ENCODE data around the gene ADAMTS12. TPM values are rescaled to one million over a fixed set of nuclear protein-coding genes. Genes with fewer than 3 reads are reported as not detected.

Gene ADAMTS12
- total RNA-seq, 1 donor from 2014 or later: 4.1 TPM

DNA sequence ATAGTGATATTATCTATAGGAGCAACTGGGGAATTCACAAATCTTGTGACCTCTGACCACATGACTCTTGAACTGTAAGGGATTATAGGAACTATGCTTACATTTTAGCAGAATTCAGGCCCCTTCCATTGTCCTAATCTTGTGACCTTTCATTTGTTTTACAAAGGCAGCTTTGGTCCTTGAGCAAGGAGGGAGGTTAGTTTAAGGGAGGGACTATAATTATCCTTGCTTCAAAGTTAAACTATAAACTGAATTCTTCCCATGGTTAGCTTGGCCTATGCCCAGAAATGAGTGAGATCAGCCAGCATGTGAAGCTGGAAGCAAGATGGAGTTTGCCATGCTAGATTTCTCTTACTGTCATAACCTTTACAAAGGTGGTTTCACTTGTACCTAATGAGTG lies 399.8 kb downstream of the ADAMTS12 start:
- H3K27me3 ChIP-seq (ENCODE audit: control insufficient read depth, insufficient read depth, low read length): no peaks in the 10 kb centered on the region
- no peak for DNase-seq (ENCODE audit: low read depth)
- no peaks in the 10 kb centered on the region for H3K36me3 ChIP-seq (ENCODE audit: control insufficient read depth, insufficient read depth, low read length)
- TF ChIP-seq, protein P1, sequence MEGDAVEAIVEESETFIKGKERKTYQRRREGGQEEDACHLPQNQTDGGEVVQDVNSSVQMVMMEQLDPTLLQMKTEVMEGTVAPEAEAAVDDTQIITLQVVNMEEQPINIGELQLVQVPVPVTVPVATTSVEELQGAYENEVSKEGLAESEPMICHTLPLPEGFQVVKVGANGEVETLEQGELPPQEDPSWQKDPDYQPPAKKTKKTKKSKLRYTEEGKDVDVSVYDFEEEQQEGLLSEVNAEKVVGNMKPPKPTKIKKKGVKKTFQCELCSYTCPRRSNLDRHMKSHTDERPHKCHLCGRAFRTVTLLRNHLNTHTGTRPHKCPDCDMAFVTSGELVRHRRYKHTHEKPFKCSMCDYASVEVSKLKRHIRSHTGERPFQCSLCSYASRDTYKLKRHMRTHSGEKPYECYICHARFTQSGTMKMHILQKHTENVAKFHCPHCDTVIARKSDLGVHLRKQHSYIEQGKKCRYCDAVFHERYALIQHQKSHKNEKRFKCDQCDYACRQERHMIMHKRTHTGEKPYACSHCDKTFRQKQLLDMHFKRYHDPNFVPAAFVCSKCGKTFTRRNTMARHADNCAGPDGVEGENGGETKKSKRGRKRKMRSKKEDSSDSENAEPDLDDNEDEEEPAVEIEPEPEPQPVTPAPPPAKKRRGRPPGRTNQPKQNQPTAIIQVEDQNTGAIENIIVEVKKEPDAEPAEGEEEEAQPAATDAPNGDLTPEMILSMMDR (IDR thresholded peaks at IDR 0.05; ENCODE audit: insufficient read depth, low read length, poor library complexity, severe bottlenecking): no peak
- no peak overlapping the region for H3K4me3 ChIP-seq (ENCODE audit: low read depth, low read length)

- no peak overlapping the region for H3K4me3 ChIP-seq (ENCODE audit: low read depth, low read length)
- H3K36me3 ChIP-seq (ENCODE audit: control insufficient read depth, insufficient read depth, low read length): no peaks in the 10 kb centered on the region
- TF ChIP-seq, protein P1 (IDR thresholded peaks at IDR 0.05; ENCODE audit: insufficient read depth, low read length, poor library complexity, severe bottlenecking): no peak
- DNase-seq (ENCODE audit: low read depth): no peak
- H3K27me3 ChIP-seq (ENCODE audit: control insufficient read depth, insufficient read depth, low read length): no peaks in the 10 kb centered on the region
These were observed 401.6 kb downstream of the ADAMTS12 start for GRCh38 chr5:33490071-33490665.

GRCh38 chr5:33489481-33490067 lies 402.2 kb downstream of the ADAMTS12 start:
- no peaks in the 10 kb centered on the region for H3K36me3 ChIP-seq (ENCODE audit: control insufficient read depth, insufficient read depth, low read length)
- TF ChIP-seq, protein P1 (IDR thresholded peaks at IDR 0.05; ENCODE audit: insufficient read depth, low read length, poor library complexity, severe bottlenecking): no peak

DNA sequence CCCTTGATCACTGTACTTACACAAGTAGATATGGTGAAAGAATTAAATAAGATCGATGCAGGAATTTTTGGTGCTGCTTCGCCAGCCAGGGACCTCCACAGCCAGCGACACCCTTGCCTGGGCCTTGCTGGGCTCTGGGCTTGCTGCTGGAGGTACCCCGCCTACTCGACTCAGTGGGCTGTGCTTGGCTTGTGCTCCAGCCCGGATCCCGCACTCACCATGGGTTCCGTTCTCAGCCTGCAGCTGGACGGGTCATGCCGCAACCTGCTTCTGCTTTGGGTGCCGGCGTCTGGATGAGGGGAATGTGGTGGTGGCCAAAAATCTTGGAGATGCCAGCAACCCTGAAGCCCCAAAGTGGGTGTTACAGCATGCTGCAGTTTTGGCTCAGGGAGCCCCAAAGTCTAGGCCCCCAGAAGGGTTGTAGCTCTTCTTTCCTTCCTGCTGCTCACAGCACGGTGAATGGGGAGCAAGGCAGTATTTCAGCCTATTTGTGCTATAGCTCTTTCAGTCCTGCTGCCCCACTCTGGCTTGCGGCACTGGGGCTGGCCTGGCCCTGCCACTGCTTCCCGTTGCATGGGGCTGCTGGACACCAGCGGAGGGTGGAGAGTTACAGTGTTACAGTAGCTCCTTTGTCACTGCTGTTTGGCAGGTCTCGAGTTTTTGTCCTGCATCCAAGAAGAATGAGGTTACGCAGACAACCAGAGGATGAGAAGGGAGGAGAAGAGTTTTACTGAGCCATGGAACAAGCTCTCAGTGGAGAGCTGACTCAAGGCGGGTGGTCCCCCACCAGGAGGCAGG lies 403.0 kb downstream of the ADAMTS12 start:
- no peak for DNase-seq (ENCODE audit: low read depth)
- no peaks in the 10 kb centered on the region for H3K27me3 ChIP-seq (ENCODE audit: control insufficient read depth, insufficient read depth, low read length)
- TF ChIP-seq, protein P1 (IDR thresholded peaks at IDR 0.05; ENCODE audit: insufficient read depth, low read length, poor library complexity, severe bottlenecking): no peak
- no peak overlapping the region for H3K4me3 ChIP-seq (ENCODE audit: low read depth, low read length)
- no peaks in the 10 kb centered on the region for H3K36me3 ChIP-seq (ENCODE audit: control insufficient read depth, insufficient read depth, low read length)

More at GRCh38 chr5:33489481-33490067, 402.2 kb downstream of the ADAMTS12 start:
- Histone ChIP-seq H3K4me3 (ENCODE audit: low read depth, low read length) (no peak overlapping the region), H3K27me3 (ENCODE audit: control insufficient read depth, insufficient read depth, low read length) (no peaks in the 10 kb centered on the region)
- DNase-seq (ENCODE audit: low read depth): no peak

GRCh38 chr5:33487236-33487635 lies 404.6 kb downstream of the ADAMTS12 start:
- H3K36me3 ChIP-seq (ENCODE audit: control insufficient read depth, insufficient read depth, low read length): no peaks in the 10 kb centered on the region
- H3K27me3 ChIP-seq (ENCODE audit: control insufficient read depth, insufficient read depth, low read length): no peaks in the 10 kb centered on the region
- DNase-seq (ENCODE audit: low read depth): no peak
- H3K4me3 ChIP-seq (ENCODE audit: low read depth, low read length): no peak overlapping the region
- TF ChIP-seq, protein P1 (IDR thresholded peaks at IDR 0.05; ENCODE audit: insufficient read depth, low read length, poor library complexity, severe bottlenecking): no peak
